ENCODE results near the gene RSPH1. TPM values are rescaled to one million over a fixed set of nuclear protein-coding genes. Genes with fewer than 3 reads are reported as not detected.

RSPH1 gene
- total RNA-seq, 2 experiments from 2014 or later: 0.34 to 0.38 TPM

GRCh38 chr21:42495027-42495426 is 997 bp downstream of the RSPH1 start:
- Histone ChIP-seq H3K27me3 (ENCODE audit: control insufficient read depth in 1 of 2, insufficient read depth in 2 of 2, low read length in 2 of 2) (no peaks in the 10 kb centered on the region), H3K9me3 (ENCODE audit: control insufficient read depth in 1 of 2, insufficient read depth in 1 of 2, low read length in 2 of 2) (no peaks in the 10 kb centered on the region), H3K36me3 (ENCODE audit: insufficient read depth, low read length) (no peaks in the 10 kb centered on the region), H3K27ac (ENCODE audit: low read depth in 1 of 2, low read length in 2 of 2) (no peak overlapping the region), H3K4me1 (ENCODE audit: insufficient read depth, low read length) (peaks cover 19% of the 10 kb centered on the region), H3K4me3 (ENCODE audit: low read length) (no peak overlapping the region)
- H3K27ac Mint-ChIP-seq: peak overlapping the region; percentile 84
- H3K4me3 Mint-ChIP-seq: no peak overlapping the region
- POLR2A ChIA-PET: interaction anchor here (2.7 kb wide), 1 partner anchor 19 kb away, joined by 14 read pairs; the partner anchor contains the start of gene SLC37A1
- H3K36me3 Mint-ChIP-seq (ENCODE audit: low read depth): no peaks in the 10 kb centered on the region
- no peak for TF ChIP-seq CTCF (IDR thresholded peaks at IDR 0.05)
- no peak for DNase-seq
- no peak for ATAC-seq (ENCODE audit: poor library complexity)
- intact Hi-C loops (cut with DNase I, micrococcal nuclease): loop anchor here (5.0 kb wide), 2 partner anchors 68 to 397 kb away; partner anchors contain the start of gene NDUFV3 (in 1 of the 2)
- no peaks in the 10 kb centered on the region for H3K9me3 Mint-ChIP-seq
- peaks cover 24% of the 10 kb centered on the region for H3K4me1 Mint-ChIP-seq (ENCODE audit: low read depth)
- CTCF ChIA-PET: no interaction called here
- no peaks in the 10 kb centered on the region for H3K27me3 Mint-ChIP-seq

DNA sequence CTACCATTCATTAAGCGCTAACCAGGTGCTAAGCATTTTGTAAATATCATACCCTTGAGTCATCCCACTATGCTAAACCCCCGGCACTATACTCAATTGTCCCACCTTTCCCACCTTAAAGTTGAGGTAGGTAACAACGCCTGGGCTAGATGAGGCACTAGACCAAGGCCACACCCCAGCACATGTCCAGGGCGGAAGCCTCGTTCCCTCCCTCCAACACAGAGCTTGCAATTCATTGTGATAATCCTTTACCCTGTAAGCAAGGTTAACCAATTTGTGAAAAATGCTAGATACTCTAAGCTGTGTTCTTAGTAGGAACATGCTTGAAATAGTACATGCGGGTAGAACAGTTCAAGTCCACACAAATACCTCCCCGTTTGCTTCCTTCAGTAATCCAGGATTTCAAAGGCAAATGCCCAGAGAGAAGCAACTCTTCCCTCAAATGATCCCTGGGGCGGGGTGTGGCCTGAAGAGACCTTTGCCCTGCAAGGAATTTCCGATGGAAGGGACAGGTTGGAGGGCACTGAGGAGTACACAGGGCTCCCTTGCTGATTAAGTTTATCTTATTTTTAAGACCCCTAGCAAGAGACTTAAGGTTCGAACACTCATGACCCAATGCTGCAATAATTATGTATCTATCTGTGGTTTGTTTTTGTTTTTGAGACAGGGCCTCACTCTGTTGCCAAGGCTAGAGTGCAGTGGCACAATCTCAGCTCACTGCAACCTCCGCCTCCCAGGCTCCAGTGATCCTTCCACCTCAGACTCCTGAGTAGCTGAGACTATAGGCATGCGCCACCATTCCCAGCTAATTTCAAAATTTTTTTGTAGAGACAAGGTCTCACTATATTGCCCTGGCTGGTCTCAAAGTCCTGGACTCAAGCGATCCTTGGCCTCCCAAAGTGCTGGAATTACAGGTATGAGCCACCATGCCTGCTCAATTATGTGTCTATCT is 2.6 kb downstream of the RSPH1 start:
- POLR2A ChIA-PET: no interaction called here
- peaks cover under 1% of the 10 kb centered on the region for H3K27me3 Mint-ChIP-seq

GRCh38 chr21:42492201-42492600 is 3.8 kb downstream of the RSPH1 start:
- no peak overlapping the region for H3K27ac Mint-ChIP-seq
- no peak for ATAC-seq (ENCODE audit: poor library complexity)
- no peak for DNase-seq
- peaks cover 8% of the 10 kb centered on the region for H3K27me3 Mint-ChIP-seq
- ChIA-PET POLR2A (no interaction called here), CTCF (no interaction called here)
- Histone ChIP-seq H3K4me3 (ENCODE audit: low read length) (no peak overlapping the region), H3K36me3 (ENCODE audit: insufficient read depth, low read length) (no peaks in the 10 kb centered on the region), H3K4me1 (ENCODE audit: insufficient read depth, low read length) (peaks cover 19% of the 10 kb centered on the region), H3K27me3 (ENCODE audit: control insufficient read depth in 1 of 2, insufficient read depth in 2 of 2, low read length in 2 of 2) (no peaks in the 10 kb centered on the region), H3K27ac (ENCODE audit: low read depth in 1 of 2, low read length in 2 of 2) (no peak overlapping the region), H3K9me3 (ENCODE audit: control insufficient read depth in 1 of 2, insufficient read depth in 1 of 2, low read length in 2 of 2) (peaks cover 0 to 6% of the 10 kb centered on the region in 2 experiments)
- no peaks in the 10 kb centered on the region for H3K36me3 Mint-ChIP-seq (ENCODE audit: low read depth)
- TF ChIP-seq CTCF (IDR thresholded peaks at IDR 0.05): no peak
- no peak overlapping the region for H3K4me3 Mint-ChIP-seq
- peaks cover 23% of the 10 kb centered on the region for H3K4me1 Mint-ChIP-seq (ENCODE audit: low read depth)
- intact Hi-C loops (cut with DNase I, micrococcal nuclease): loop anchor here in 1 of 2 experiments (5.0 kb wide), 1 partner anchor 40 kb away; no protein-coding TSS in a partner anchor
- no peaks in the 10 kb centered on the region for H3K9me3 Mint-ChIP-seq

More for the DNA sequence above, 2.6 kb downstream of the RSPH1 start:
- H3K9me3 Mint-ChIP-seq: no peaks in the 10 kb centered on the region
- intact Hi-C loops (cut with DNase I, micrococcal nuclease): loop anchor here in 1 of 2 experiments (5.0 kb wide), 1 partner anchor 41 kb away; no protein-coding TSS in a partner anchor
- no peak overlapping the region for H3K27ac Mint-ChIP-seq
- CTCF ChIA-PET: no interaction called here
- peak overlapping the region; percentile 20 for H3K4me3 Mint-ChIP-seq
- H3K9me3 ChIP-seq (ENCODE audit: control insufficient read depth in 1 of 2, insufficient read depth in 1 of 2, low read length in 2 of 2): peaks cover 0 to 6% of the 10 kb centered on the region in 2 experiments
- H3K36me3 ChIP-seq (ENCODE audit: insufficient read depth, low read length): no peaks in the 10 kb centered on the region
- no peak for TF ChIP-seq CTCF (IDR thresholded peaks at IDR 0.05)
- DNase-seq: no peak
- H3K4me1 ChIP-seq (ENCODE audit: insufficient read depth, low read length): peaks cover 19% of the 10 kb centered on the region
- no peak overlapping the region for H3K27ac ChIP-seq (ENCODE audit: low read depth in 1 of 2, low read length in 2 of 2)
- ATAC-seq (ENCODE audit: poor library complexity): no peak
- H3K36me3 Mint-ChIP-seq (ENCODE audit: low read depth): no peaks in the 10 kb centered on the region
- H3K27me3 ChIP-seq (ENCODE audit: control insufficient read depth in 1 of 2, insufficient read depth in 2 of 2, low read length in 2 of 2): no peaks in the 10 kb centered on the region
- H3K4me1 Mint-ChIP-seq (ENCODE audit: low read depth): peaks cover 24% of the 10 kb centered on the region
- H3K4me3 ChIP-seq (ENCODE audit: low read length): no peak overlapping the region

All from CD4-positive, alpha-beta T cell (primary cell).